ENCODE results near the gene ZNF213.

The ZNF213 gene

DNA sequence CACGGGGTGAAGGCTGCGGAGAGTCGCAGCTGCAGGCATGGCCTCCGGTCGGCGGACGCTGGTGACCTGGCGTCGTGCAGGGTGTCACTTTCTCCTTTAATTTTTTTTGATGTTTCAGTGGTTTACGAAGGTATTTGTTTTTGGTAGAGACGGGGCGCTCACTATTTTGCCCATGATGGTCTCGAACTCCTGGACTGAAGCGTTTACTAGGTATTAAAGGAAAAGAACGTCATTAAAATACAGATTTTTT lies 17.1 kb downstream of the ZNF213 start (continued):
- TF ChIP-seq, protein P1, sequence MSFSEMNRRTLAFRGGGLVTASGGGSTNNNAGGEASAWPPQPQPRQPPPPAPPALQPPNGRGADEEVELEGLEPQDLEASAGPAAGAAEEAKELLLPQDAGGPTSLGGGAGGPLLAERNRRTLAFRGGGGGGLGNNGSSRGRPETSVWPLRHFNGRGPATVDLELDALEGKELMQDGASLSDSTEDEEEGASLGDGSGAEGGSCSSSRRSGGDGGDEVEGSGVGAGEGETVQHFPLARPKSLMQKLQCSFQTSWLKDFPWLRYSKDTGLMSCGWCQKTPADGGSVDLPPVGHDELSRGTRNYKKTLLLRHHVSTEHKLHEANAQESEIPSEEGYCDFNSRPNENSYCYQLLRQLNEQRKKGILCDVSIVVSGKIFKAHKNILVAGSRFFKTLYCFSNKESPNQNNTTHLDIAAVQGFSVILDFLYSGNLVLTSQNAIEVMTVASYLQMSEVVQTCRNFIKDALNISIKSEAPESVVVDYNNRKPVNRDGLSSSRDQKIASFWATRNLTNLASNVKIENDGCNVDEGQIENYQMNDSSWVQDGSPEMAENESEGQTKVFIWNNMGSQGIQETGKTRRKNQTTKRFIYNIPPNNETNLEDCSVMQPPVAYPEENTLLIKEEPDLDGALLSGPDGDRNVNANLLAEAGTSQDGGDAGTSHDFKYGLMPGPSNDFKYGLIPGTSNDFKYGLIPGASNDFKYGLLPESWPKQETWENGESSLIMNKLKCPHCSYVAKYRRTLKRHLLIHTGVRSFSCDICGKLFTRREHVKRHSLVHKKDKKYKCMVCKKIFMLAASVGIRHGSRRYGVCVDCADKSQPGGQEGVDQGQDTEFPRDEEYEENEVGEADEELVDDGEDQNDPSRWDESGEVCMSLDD (tag by site-specific recombination; IDR thresholded peaks at IDR 0.05), result peak; percentile 46; the same call in 1 of the 2 replicates
- TF ChIP-seq PRDM1 (tag by site-specific recombination; IDR thresholded peaks at IDR 0.05), result peak; percentile 60
- no peak for TF ChIP-seq ZBTB48 (tag by site-specific recombination; IDR thresholded peaks at IDR 0.05)
- TF ChIP-seq ZNF335 (tag by site-specific recombination; conservative IDR thresholded peaks at IDR 0.05), result peak; percentile 77
- TF ChIP-seq, protein P2, sequence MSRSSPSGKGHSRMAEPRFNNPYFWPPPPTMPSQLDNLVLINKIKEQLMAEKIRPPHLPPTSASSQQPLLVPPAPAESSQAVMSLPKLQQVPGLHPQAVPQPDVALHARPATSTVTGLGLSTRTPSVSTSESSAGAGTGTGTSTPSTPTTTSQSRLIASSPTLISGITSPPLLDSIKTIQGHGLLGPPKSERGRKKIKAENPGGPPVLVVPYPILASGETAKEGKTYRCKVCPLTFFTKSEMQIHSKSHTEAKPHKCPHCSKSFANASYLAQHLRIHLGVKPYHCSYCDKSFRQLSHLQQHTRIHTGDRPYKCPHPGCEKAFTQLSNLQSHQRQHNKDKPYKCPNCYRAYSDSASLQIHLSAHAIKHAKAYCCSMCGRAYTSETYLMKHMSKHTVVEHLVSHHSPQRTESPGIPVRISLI (tag by site-specific recombination; IDR thresholded peaks at IDR 0.05), result peak; percentile 60; the same call in 1 of the 2 replicates
- TF ChIP-seq ZNF121 (tag by site-specific recombination; IDR thresholded peaks at IDR 0.05), result peak; percentile 43; the same call in 1 of the 2 replicates
- peak; percentile 36; the same call in 1 of the 2 replicates for TF ChIP-seq ZSCAN30 (tag by site-specific recombination; IDR thresholded peaks at IDR 0.05)

DNA sequence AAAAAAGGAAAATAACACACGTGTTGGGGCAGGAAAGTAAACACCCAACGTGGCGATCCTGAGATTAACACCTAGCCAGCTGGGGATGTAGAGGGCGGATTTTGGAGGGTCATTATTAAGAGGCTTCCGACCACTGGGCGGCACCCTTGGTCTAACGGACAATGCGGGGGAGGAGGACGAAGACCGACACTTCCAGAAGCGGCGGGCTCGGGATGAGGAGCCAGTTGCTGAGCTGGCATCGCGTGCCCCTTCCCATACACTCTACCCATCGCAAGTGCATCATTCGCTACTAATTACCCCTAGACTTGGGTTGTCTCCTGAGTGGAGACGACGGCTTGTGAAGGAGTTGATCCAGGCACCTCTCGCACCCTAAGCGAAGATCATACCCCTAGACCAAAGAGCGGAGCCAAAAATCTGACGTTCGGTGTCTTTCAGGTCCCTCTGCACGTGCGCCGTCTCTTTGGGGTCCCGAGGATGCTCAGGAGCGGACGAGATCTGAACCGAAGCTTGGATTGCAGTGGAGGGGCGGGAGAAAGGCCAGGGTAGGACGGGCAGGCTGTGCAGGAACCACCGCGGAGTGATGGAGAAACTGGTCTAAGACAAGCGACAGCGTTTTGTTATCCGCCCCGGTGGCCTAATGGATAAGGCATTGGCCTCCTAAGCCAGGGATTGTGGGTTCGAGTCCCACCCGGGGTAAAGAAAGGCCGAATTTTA lies 17.6 kb downstream of the ZNF213 start:
- Histone ChIP-seq H3K27ac (ENCODE audit: extremely low read depth, low read depth, low read length) (peak overlapping the region; percentile 58), H3K4me1 (ENCODE audit: control insufficient read depth, insufficient read depth, low read length) (no peaks in the 10 kb centered on the region), H3K9me3 (ENCODE audit: control insufficient read depth, insufficient read depth, low read depth, low read length) (no peaks in the 10 kb centered on the region), H3K4me3 (ENCODE audit: low read depth, low read length) (peak overlapping the region; percentile 54), H3K36me3 (ENCODE audit: control insufficient read depth in 2 of 2, insufficient read depth in 1 of 2, low read length in 2 of 2) (no peaks in the 10 kb centered on the region)
- POLR2A ChIA-PET, result interaction anchor here (0.6 to 1.4 kb wide), 5 partner anchors 18 to 132 kb away, joined by 3 to 7 read pairs (median 4); partner anchors contain the start of genes OR1F1, TNFRSF12A and ZNF213
- CTCF ChIA-PET, result interaction anchor here (0.6 to 3.0 kb wide), 9 partner anchors 9 to 31 kb away, joined by 3 to 15 read pairs (median 4); no protein-coding TSS in a partner anchor
- TF ChIP-seq MYNN (tag by site-specific recombination; IDR thresholded peaks at IDR 0.05; ENCODE audit: borderline replicate concordance) (no peak), ZNF423 (tag by site-specific recombination; IDR thresholded peaks at IDR 0.05) (no peak), ZXDB (tag by site-specific recombination; IDR thresholded peaks at IDR 0.05) (peak; percentile 77), GLI2 (tag by site-specific recombination; IDR thresholded peaks at IDR 0.05; ENCODE audit: borderline replicate concordance, low read depth) (no peak; the same call in 1 of the 2 replicates), ZFP37 (tag by site-specific recombination; IDR thresholded peaks at IDR 0.05) (peak; percentile 89), ZNF114 (tag by site-specific recombination; IDR thresholded peaks at IDR 0.05) (no peak), ZNF626 (tag by site-specific recombination; IDR thresholded peaks at IDR 0.05) (no peak), ZNF266 (tag by site-specific recombination; IDR thresholded peaks at IDR 0.05; ENCODE audit: low read depth) (no peak), ZFP41 (tag by site-specific recombination; IDR thresholded peaks at IDR 0.05; ENCODE audit: borderline replicate concordance) (no peak)
- TF ChIP-seq, protein P3, sequence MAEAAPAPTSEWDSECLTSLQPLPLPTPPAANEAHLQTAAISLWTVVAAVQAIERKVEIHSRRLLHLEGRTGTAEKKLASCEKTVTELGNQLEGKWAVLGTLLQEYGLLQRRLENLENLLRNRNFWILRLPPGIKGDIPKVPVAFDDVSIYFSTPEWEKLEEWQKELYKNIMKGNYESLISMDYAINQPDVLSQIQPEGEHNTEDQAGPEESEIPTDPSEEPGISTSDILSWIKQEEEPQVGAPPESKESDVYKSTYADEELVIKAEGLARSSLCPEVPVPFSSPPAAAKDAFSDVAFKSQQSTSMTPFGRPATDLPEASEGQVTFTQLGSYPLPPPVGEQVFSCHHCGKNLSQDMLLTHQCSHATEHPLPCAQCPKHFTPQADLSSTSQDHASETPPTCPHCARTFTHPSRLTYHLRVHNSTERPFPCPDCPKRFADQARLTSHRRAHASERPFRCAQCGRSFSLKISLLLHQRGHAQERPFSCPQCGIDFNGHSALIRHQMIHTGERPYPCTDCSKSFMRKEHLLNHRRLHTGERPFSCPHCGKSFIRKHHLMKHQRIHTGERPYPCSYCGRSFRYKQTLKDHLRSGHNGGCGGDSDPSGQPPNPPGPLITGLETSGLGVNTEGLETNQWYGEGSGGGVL (tag by site-specific recombination; IDR thresholded peaks at IDR 0.05), result no peak
- TF ChIP-seq, protein P4, sequence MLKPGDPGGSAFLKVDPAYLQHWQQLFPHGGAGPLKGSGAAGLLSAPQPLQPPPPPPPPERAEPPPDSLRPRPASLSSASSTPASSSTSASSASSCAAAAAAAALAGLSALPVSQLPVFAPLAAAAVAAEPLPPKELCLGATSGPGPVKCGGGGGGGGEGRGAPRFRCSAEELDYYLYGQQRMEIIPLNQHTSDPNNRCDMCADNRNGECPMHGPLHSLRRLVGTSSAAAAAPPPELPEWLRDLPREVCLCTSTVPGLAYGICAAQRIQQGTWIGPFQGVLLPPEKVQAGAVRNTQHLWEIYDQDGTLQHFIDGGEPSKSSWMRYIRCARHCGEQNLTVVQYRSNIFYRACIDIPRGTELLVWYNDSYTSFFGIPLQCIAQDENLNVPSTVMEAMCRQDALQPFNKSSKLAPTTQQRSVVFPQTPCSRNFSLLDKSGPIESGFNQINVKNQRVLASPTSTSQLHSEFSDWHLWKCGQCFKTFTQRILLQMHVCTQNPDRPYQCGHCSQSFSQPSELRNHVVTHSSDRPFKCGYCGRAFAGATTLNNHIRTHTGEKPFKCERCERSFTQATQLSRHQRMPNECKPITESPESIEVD (tag by site-specific recombination; IDR thresholded peaks at IDR 0.05), result peak; percentile 70
- TF ChIP-seq, protein P5, sequence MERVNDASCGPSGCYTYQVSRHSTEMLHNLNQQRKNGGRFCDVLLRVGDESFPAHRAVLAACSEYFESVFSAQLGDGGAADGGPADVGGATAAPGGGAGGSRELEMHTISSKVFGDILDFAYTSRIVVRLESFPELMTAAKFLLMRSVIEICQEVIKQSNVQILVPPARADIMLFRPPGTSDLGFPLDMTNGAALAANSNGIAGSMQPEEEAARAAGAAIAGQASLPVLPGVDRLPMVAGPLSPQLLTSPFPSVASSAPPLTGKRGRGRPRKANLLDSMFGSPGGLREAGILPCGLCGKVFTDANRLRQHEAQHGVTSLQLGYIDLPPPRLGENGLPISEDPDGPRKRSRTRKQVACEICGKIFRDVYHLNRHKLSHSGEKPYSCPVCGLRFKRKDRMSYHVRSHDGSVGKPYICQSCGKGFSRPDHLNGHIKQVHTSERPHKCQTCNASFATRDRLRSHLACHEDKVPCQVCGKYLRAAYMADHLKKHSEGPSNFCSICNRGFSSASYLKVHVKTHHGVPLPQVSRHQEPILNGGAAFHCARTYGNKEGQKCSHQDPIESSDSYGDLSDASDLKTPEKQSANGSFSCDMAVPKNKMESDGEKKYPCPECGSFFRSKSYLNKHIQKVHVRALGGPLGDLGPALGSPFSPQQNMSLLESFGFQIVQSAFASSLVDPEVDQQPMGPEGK (tag by site-specific recombination; IDR thresholded peaks at IDR 0.05), result peak; percentile 77
- TF ChIP-seq, protein P6, sequence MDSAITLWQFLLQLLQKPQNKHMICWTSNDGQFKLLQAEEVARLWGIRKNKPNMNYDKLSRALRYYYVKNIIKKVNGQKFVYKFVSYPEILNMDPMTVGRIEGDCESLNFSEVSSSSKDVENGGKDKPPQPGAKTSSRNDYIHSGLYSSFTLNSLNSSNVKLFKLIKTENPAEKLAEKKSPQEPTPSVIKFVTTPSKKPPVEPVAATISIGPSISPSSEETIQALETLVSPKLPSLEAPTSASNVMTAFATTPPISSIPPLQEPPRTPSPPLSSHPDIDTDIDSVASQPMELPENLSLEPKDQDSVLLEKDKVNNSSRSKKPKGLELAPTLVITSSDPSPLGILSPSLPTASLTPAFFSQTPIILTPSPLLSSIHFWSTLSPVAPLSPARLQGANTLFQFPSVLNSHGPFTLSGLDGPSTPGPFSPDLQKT (IDR thresholded peaks at IDR 0.05; ENCODE audit: borderline replicate concordance, low read depth, low read length), result no peak
- TF ChIP-seq, protein P7, sequence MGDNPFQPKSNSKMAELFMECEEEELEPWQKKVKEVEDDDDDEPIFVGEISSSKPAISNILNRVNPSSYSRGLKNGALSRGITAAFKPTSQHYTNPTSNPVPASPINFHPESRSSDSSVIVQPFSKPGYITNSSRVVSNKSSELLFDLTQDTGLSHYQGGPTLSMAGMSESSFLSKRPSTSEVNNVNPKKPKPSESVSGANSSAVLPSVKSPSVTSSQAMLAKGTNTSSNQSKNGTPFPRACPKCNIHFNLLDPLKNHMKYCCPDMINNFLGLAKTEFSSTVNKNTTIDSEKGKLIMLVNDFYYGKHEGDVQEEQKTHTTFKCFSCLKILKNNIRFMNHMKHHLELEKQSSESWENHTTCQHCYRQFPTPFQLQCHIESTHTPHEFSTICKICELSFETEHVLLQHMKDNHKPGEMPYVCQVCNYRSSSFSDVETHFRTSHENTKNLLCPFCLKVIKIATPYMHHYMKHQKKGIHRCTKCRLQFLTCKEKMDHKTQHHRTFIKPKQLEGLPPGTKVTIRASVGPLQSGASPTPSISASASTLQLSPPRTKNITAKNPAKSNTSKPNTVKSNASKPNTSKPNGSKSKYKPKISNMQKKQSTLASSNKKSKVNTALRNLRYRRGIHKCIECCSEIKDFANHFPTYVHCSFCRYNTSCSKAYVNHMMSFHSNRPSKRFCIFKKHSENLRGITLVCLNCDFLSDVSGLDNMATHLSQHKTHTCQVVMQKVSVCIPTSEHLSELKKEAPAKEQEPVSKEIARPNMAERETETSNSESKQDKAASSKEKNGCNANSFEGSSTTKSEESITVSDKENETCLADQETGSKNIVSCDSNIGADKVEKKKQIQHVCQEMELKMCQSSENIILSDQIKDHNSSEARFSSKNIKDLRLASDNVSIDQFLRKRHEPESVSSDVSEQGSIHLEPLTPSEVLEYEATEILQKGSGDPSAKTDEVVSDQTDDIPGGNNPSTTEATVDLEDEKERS (tag by site-specific recombination; IDR thresholded peaks at IDR 0.05), result 0 out of 2 replicates have a peak, but pooled peaks have one; percentile 52

Data from HEK293 (cell line).